HG03558 (cell line): ENCODE data around the gene APOBEC3H.

Source experiments
- ATAC-seq: cut with Tn5 transposase; IDR thresholded peaks from one replicate; pipeline ENCODE4 v1.9.1; 2021; ENCODE audit warnings: moderate number of reproducible peaks; ENCODE audit not compliant: unreplicated experiment; ENCODE audit errors: extremely low read depth

Gene APOBEC3H

DNA sequence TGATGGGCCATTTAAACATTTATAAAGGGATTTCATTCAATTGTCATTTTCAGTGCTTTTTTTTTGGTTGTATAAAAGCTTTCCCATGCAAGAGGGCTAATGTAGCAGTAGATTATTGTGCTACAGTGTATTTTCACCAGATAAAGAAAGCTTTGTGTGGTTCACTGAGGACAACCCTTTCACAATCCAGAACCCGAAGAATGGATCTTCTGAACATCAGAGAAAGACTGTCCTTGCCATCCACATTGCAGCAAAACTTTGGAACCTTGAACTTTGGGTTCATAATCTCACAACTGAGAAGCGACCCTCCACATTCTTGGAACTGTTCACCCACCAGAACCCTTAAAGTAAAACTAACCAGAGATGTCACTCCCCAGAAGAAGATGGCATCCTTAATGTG is 9.3 kb downstream of the APOBEC3H start:
- ATAC-seq = no peak

- no peak for ATAC-seq
Measured at GRCh38 chr22:39108487-39108886, 11.4 kb downstream of the APOBEC3H start.

GRCh38 chr22:39109361-39109760 is 12.3 kb downstream of the APOBEC3H start:
- ATAC-seq = no peak

DNA sequence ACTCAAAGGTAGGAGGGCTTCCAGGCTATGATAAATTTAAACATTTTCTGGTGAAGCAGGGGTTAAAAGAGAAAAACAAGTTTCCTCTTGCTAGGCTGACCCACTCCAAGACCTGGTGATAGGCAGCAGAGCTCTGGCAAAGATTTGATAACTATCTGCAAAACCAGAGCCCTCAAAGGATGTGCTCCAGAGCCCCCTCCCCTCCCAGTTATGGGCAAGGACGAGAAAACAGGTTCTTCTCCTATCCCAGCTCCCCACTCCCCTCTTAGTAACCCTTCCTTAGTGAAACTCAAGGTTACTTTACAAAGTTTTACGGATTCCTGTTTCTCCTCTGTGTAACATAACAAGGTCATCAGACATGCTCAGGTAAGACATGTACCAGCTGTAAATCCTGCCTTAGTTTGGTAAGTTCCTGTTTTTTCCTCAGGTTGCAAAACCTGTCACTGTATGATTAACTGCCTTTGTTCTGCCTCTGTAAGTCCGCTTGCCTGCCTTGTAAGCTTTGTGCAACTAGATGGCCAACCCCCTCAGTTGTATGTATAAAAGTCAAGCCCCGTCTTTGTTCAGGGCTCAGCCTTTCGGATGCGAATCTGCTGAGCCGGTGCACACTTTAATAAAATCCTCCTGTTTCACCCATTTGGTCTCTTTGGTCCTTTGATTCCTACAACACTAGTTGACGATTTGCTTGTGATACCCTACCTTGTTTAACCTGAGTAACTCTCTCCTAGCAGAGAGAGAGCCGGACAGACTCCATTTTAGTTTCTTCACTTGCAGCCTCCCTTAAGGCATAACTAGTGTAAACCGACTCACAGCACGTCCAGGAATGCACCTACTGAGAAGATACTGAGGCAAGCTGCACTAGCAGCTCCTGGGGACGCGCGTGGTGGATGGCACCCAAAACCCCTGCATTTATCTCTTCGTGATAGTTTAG is 13.9 kb downstream of the APOBEC3H start:
- ATAC-seq = no peak

DNA sequence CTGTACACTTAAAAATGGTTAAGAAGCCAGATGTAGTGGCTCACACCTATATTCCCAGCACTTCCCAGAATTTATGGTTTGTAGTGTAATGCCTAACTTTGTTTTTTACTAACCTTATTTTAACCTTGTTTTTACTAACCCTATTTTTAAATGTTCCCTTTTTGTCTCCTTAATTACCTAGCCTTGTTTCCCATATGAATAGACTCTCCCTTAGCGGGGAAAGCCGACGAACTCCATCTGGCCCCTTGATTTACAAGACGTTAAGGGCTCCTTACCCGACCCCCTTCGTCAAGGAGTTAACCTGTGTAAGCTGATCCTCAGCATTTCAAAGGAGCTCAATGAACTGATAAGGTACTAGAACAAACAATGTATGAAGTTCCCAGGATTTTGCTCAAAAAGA is 17.1 kb downstream of the APOBEC3H start:
- ATAC-seq = no peak

DNA sequence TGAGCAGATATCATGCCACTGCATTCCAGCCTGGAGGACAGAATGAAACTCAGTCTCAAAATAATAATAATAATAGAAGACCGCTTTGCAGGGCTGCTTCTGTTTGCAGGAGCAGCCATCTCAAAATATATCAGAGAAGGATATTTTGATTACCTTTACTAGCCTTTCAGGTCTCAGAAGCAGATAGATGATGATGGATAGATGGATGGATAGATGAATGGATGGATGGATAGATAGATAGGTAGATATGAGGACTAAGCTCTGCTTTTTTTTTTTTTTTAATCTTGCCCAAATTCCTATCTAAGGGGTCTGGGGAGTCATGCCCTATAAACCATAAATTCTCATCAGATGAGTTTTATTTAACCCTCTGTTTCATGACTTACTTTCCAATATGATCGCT is 18.5 kb downstream of the APOBEC3H start:
- no peak for ATAC-seq

- ATAC-seq = no peak
Measured at GRCh38 chr22:39115977-39116621, 19.1 kb downstream of the APOBEC3H start.

- ATAC-seq = no peak
Measured at GRCh38 chr22:39117585-39118191, 20.6 kb downstream of the APOBEC3H start.

DNA sequence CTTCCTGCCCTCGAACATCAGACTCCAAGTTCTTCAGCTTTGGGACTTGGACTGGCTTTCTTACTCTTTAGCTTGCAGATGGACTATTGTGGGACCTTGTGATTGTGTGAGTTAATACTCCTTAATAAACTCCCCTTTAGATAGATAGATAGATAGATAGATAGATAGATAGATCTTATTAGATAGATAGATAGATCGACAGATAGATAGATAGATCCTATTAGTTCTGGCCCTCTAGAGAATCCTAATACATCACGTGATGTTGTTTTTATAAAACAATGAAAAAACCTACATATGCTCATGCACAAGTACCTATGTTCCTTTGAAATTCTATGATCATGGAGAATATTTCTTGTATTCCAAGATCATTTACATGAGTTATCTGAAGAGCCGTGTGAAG is 23.9 kb downstream of the APOBEC3H start:
- ATAC-seq = no peak

- no peak for ATAC-seq
Measured at GRCh38 chr22:39122772-39123470, 25.9 kb downstream of the APOBEC3H start.

GRCh38 chr22:39123751-39124581 is 26.9 kb downstream of the APOBEC3H start:
- ATAC-seq = no peak

GRCh38 chr22:39125622-39126021 is 28.6 kb downstream of the APOBEC3H start:
- ATAC-seq = no peak

GRCh38 chr22:39128508-39128907 is 31.5 kb downstream of the APOBEC3H start:
- ATAC-seq = no peak

DNA sequence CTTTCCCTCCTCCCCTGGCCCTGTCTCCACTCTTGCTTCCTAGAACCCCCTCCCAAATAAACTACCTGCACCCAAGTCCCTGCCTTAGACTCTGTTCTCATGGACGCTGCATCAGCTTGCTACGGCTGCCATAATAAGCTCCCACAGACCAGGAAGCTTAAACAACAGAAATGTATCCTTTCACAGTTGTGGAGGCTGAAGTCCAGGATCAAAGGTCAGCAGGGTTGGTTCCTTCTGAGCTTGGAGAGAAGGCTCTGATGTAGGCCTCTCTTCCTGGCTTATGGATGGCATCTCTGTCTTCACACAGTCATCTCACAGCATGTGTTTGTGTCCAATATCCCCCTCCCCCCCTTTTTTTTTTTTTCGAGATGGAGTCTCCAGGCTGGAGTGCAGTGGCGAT is 32.0 kb downstream of the APOBEC3H start:
- no peak for ATAC-seq

DNA sequence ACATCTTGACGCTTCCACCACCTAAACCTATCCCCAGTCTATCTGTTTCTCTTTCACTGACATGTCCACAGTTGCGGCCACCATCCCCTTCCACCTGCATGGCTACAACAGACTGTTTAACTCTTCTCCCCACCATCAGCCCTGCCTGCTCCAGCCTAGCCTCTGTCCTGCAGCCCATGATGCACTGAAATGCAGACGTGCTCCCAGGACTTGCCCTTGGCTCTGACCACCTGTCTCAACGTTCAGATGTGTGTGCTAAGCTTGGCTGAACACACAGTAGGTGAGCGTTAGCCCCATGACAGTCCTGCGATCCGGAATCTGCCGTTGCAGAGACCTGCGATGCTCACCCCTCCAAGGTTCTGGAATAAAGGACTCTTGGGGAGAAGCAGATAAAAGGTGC is 32.7 kb downstream of the APOBEC3H start:
- ATAC-seq = no peak

GRCh38 chr22:39130152-39130704 is 33.2 kb downstream of the APOBEC3H start:
- ATAC-seq = no peak

DNA sequence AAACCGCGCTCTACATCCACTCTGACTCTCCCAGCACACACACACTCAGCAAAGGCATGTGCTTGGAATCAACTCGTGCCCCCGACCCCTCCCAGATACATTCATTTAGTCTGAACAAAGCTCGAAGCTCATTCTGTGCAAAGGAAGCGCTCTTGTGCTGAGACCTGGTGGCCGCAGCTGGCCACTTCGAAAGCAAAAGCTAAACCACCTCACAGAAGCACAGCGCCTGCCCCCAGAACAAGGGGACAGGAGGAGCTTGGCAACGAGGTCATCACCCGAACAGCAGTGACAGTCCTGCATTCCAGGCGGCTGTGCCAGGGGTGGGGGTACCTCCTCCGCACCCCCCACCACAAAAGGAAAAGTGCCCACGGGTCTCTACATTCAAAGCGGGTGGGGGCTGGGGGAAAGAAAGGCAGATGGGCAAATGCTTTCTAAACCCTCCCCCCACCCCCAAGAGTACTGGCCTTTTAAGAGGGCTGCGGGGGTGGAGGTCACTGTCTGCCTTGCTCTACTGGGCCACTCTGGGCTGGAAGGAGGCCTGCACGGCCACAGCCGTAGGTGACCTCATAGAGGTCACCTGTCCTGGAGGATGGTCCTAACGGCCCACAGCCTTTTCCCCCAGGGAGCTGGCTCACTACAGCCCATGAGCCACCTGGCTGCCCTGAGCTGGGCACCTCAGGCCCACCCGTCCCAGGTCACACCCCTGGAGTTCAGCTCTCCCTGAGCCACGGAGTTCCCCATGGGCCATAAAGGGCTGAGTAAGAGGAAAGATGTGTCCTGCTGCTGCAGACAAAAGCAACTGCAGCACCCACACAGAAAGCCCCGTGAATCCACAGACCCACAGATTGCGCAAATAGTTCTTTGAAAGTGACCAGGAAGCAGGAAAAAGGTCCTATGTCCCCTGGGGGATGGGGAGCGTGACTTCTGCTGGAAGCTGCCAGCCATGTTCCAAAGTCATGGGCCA is 34.1 kb downstream of the APOBEC3H start:
- ATAC-seq = no peak

- no peak for ATAC-seq
Measured at GRCh38 chr22:39132281-39132680, 35.2 kb downstream of the APOBEC3H start.
